ENCODE measurements around the gene NMRAL1. TPM values are rescaled to one million over a fixed set of nuclear protein-coding genes. Genes with fewer than 3 reads are reported as not detected.

Gene NMRAL1
- total RNA-seq, 3 donors from 2014 or later (not counting 1 experiment from before 2014, with no cell fraction given), result 66.6 to 71.2 (median 69.8) TPM

DNA sequence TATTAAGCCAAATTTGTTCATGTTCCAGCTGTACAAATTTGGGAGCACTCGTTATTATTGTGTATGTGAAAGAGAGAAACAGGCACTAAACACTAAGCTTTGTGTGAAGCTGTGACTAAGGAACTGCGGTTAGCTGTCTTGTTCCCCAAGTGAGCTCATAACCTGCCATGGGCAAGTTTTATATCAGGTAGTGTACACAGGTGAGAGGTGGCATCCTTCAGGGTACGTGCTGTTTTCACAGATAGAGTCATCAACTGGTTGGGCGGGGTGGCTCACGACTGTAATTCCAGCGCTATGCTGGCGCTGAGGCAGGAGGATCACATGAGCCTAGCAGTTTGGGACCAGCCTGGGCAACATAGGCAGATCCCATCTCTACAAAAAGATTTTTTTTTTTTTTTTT is 45.9 kb downstream of the NMRAL1 start:
- DNase-seq (no peak), ATAC-seq (no peak)
- 98% methylated on average over 7 of the region's 7 CpGs for WGBS (ENCODE audit: insufficient coverage)
- no peaks in the 10 kb centered on the region for H3K9me3 Mint-ChIP-seq
- no peak overlapping the region for H3K27ac ChIP-seq (ENCODE audit: low read length)
- H3K4me3 Mint-ChIP-seq, result no peak overlapping the region
- peaks cover 10% of the 10 kb centered on the region for H3K36me3 ChIP-seq (ENCODE audit: control insufficient read depth, insufficient read depth, low read length)
- peaks cover 16% of the 10 kb centered on the region for H3K4me1 ChIP-seq (ENCODE audit: control insufficient read depth, insufficient read depth, low read length)
- no peaks in the 10 kb centered on the region for H3K27me3 ChIP-seq (ENCODE audit: control insufficient read depth, insufficient read depth, low read length)
- no peak overlapping the region for H3K4me3 ChIP-seq (ENCODE audit: low read length)
- no peaks in the 10 kb centered on the region for H3K36me3 Mint-ChIP-seq
- no peaks in the 10 kb centered on the region for H3K9me3 ChIP-seq (ENCODE audit: control insufficient read depth, insufficient read depth, low read length)
- intact Hi-C loops (cut with micrococcal nuclease), result loop anchor here (5.0 kb wide), 2 partner anchors 49 to 109 kb away; partner anchors contain the start of genes CDIP1 and HMOX2
- TF ChIP-seq, protein P1, sequence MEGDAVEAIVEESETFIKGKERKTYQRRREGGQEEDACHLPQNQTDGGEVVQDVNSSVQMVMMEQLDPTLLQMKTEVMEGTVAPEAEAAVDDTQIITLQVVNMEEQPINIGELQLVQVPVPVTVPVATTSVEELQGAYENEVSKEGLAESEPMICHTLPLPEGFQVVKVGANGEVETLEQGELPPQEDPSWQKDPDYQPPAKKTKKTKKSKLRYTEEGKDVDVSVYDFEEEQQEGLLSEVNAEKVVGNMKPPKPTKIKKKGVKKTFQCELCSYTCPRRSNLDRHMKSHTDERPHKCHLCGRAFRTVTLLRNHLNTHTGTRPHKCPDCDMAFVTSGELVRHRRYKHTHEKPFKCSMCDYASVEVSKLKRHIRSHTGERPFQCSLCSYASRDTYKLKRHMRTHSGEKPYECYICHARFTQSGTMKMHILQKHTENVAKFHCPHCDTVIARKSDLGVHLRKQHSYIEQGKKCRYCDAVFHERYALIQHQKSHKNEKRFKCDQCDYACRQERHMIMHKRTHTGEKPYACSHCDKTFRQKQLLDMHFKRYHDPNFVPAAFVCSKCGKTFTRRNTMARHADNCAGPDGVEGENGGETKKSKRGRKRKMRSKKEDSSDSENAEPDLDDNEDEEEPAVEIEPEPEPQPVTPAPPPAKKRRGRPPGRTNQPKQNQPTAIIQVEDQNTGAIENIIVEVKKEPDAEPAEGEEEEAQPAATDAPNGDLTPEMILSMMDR (IDR thresholded peaks at IDR 0.05), result no peak
- peaks cover 27 to 32% of the 10 kb centered on the region in 2 donors for H3K4me1 Mint-ChIP-seq
- no peaks in the 10 kb centered on the region for H3K27me3 Mint-ChIP-seq (ENCODE audit: low read depth in 2 of 2)
- no peak overlapping the region for H3K27ac Mint-ChIP-seq

GRCh38 chr16:4426722-4427372 is 47.6 kb downstream of the NMRAL1 start:
- peaks cover 9% of the 10 kb centered on the region for H3K36me3 ChIP-seq (ENCODE audit: control insufficient read depth, insufficient read depth, low read length)
- Mint-ChIP-seq H3K9me3 (no peaks in the 10 kb centered on the region), H3K27me3 (ENCODE audit: low read depth in 2 of 2) (no peaks in the 10 kb centered on the region), H3K4me1 (peaks cover 27 to 32% of the 10 kb centered on the region in 2 donors), H3K36me3 (no peaks in the 10 kb centered on the region), H3K4me3 (peak overlapping the region; percentile 94), H3K27ac (peak overlapping the region; percentile 98 to 99)
- intact Hi-C loops (cut with micrococcal nuclease), result loop anchor here (5.0 kb wide), 2 partner anchors 50 to 110 kb away; partner anchors contain the start of genes CDIP1 and HMOX2
- no peak overlapping the region for H3K4me3 ChIP-seq (ENCODE audit: low read length)
- ATAC-seq (no peak), DNase-seq (no peak)
- 91% methylated on average over 10 of the region's 12 CpGs for WGBS (ENCODE audit: insufficient coverage)
- H3K9me3 ChIP-seq (ENCODE audit: control insufficient read depth, insufficient read depth, low read length), result no peaks in the 10 kb centered on the region
- H3K27me3 ChIP-seq (ENCODE audit: control insufficient read depth, insufficient read depth, low read length), result no peaks in the 10 kb centered on the region
- H3K27ac ChIP-seq (ENCODE audit: low read length), result peak overlapping the region; percentile 96
- H3K4me1 ChIP-seq (ENCODE audit: control insufficient read depth, insufficient read depth, low read length), result peaks cover 16% of the 10 kb centered on the region
- TF ChIP-seq, protein P1 (IDR thresholded peaks at IDR 0.05), result no peak

- H3K36me3 ChIP-seq (ENCODE audit: control insufficient read depth, insufficient read depth, low read length), result peaks cover 5% of the 10 kb centered on the region
- H3K4me1 ChIP-seq (ENCODE audit: control insufficient read depth, insufficient read depth, low read length), result peaks cover 16% of the 10 kb centered on the region
- peak overlapping the region; percentile 80 for H3K4me3 ChIP-seq (ENCODE audit: low read length)
- no peak for DNase-seq
- peak; percentile 9 to 29 (median 19) for ATAC-seq
- peaks cover 23 to 32% of the 10 kb centered on the region in 2 donors for H3K4me1 Mint-ChIP-seq
- H3K9me3 ChIP-seq (ENCODE audit: control insufficient read depth, insufficient read depth, low read length), result no peaks in the 10 kb centered on the region
- peak overlapping the region; percentile 98 to 99 for H3K27ac Mint-ChIP-seq
- peak overlapping the region; percentile 96 for H3K27ac ChIP-seq (ENCODE audit: low read length)
- TF ChIP-seq, protein P1 (IDR thresholded peaks at IDR 0.05), result no peak
- H3K27me3 ChIP-seq (ENCODE audit: control insufficient read depth, insufficient read depth, low read length), result no peaks in the 10 kb centered on the region
- no peaks in the 10 kb centered on the region for H3K36me3 Mint-ChIP-seq
- intact Hi-C loops (cut with micrococcal nuclease), result loop anchor here (5.0 kb wide), 2 partner anchors 51 to 111 kb away; partner anchors contain the start of genes CDIP1 and HMOX2
- no peaks in the 10 kb centered on the region for H3K27me3 Mint-ChIP-seq (ENCODE audit: low read depth in 2 of 2)
- H3K4me3 Mint-ChIP-seq, result peak overlapping the region; percentile 94
- no peaks in the 10 kb centered on the region for H3K9me3 Mint-ChIP-seq
- 3% methylated on average over 30 of the region's 31 CpGs for WGBS (ENCODE audit: insufficient coverage)
Measured at GRCh38 chr16:4426021-4426684, 48.3 kb downstream of the NMRAL1 start.
